NCI-H2227 treated with DMSO at 0.1 percent for 48 hours (cell line): ENCODE measurements around the gene PCDH12.
A peak's percentile ranks its signal among the peaks of the same experiment; 100 is the strongest.

Experiments used
- DNase-seq: peaks from one replicate; lab custom pipeline; 2025; lab: John Stamatoyannopoulos, UW

Gene PCDH12

GRCh38 chr5:141908796-141909195 is 49.2 kb downstream of the PCDH12 start:
- DNase-seq, result no peak

GRCh38 chr5:141906972-141907371 is 51.0 kb downstream of the PCDH12 start:
- DNase-seq, result no peak

- DNase-seq, result no peak
Observed at GRCh38 chr5:141906517-141906916, 51.5 kb downstream of the PCDH12 start.

- no peak for DNase-seq
Observed at GRCh38 chr5:141904551-141904950, 53.5 kb downstream of the PCDH12 start.

- no peak for DNase-seq
Observed at GRCh38 chr5:141903261-141903660, 54.7 kb downstream of the PCDH12 start.

GRCh38 chr5:141902015-141902814 is 55.8 kb downstream of the PCDH12 start:
- peak; percentile 38 for DNase-seq

GRCh38 chr5:141898448-141899049 is 59.5 kb downstream of the PCDH12 start:
- DNase-seq, result no peak

- no peak for DNase-seq
Observed at GRCh38 chr5:141897425-141897824, 60.6 kb downstream of the PCDH12 start.
